OCI-LY1 (cell line): ENCODE results near the gene PSAPL1.

Experiments
- CTCF ChIP-seq: fragments of 200-600 bp; sonication (generic), shearing (Covaris generic); IDR thresholded peaks from 2 replicates; pipeline ENCODE4 v1.5.1; 2017; ENCODE audit warnings: mild to moderate bottlenecking, antibody characterized with exemption, low read length, moderate library complexity, mixed read lengths
- EZH2 ChIP-seq: fragments of 200-600 bp; sonication (generic), shearing (Covaris generic); IDR thresholded peaks from 2 replicates; pipeline ENCODE4 v1.8.0; 2017; ENCODE audit warnings: borderline replicate concordance, mixed run types, mild to moderate bottlenecking, antibody characterized with exemption, low read length, moderate library complexity, mixed read lengths

DNA sequence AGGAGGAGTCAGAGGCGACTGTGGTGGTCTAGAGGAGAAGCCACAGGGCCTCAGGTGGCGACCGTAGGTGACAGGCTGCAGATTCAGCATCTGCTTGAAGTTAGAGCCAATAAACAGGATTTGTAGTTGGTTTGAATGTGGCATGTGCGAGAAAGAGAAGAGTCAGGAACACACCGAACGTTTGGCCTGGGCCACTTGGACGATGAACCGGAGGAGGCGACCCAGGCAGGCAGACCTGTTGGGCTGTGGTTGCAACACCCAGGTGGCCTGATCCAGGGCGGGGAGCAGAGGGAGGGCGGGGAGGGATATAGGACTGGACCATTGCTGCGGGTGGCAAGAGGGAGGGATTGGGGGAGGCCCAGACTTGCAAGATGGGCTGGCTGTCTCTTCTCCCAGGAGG is 10.0 kb upstream of the PSAPL1 start:
- TF ChIP-seq CTCF (no peak), EZH2 (no peak)
